Activated naive CD8-positive, alpha-beta T cell treated with anti-CD3 and anti-CD28 coated beads, Interleukin-2, amount 10 ng/mL, durations not matched to agents 7 days and 5 days (primary cell): ENCODE results near the gene TNS2. TPM values are rescaled to one million over a fixed set of nuclear protein-coding genes. Genes with fewer than 3 reads are reported as not detected.

Experiments used
- ATAC-seq: fragments of 150-1000 bp; cut with Tn5 transposase; one replicate; pipeline ENCODE4 v1.10.0; 2021; ENCODE audit warnings: low read depth, moderate library complexity
- POLR2A ChIA-PET: fragments of 350-600 bp; sonication (Branson Sonifier 250); formaldehyde crosslinking; loops from one replicate; lab custom pipeline; 2021; ENCODE audit warnings: antibody characterized with exemption; lab: Charles Lee
- DNase-seq: peaks from one replicate; pipeline ENCODE4 v3.0.0; 2021
- H3K27ac Mint-ChIP-seq: one replicate; pipeline ENCODE4 v1.8.0; 2022; ENCODE audit warnings: mild to moderate bottlenecking, mixed read lengths
- H3K27me3 Mint-ChIP-seq: one replicate; pipeline ENCODE4 v1.8.0; 2022; ENCODE audit warnings: mild to moderate bottlenecking, moderate library complexity, mixed read lengths
- H3K36me3 Mint-ChIP-seq: one replicate; pipeline ENCODE4 v1.8.0; 2021; ENCODE audit warnings: mild to moderate bottlenecking, mixed read lengths
- H3K4me1 Mint-ChIP-seq: one replicate; pipeline ENCODE4 v1.8.0; 2021; ENCODE audit warnings: mixed read lengths
- H3K4me3 Mint-ChIP-seq: one replicate; pipeline ENCODE4 v1.8.0; 2022; ENCODE audit warnings: mild to moderate bottlenecking, moderate library complexity, mixed read lengths
- H3K9me3 Mint-ChIP-seq: one replicate; pipeline ENCODE4 v1.8.0; 2021; ENCODE audit warnings: mixed read lengths
- total RNA-seq, 2 experiments: library from RNA; stranded (reverse); gene quantifications; one replicate each; pipeline ENCODE4 v1.2.3, GENCODE V29; 2021

The TNS2 gene
- total RNA-seq, 2 experiments from 2014 or later, result 1.9 to 3.0 TPM

DNA sequence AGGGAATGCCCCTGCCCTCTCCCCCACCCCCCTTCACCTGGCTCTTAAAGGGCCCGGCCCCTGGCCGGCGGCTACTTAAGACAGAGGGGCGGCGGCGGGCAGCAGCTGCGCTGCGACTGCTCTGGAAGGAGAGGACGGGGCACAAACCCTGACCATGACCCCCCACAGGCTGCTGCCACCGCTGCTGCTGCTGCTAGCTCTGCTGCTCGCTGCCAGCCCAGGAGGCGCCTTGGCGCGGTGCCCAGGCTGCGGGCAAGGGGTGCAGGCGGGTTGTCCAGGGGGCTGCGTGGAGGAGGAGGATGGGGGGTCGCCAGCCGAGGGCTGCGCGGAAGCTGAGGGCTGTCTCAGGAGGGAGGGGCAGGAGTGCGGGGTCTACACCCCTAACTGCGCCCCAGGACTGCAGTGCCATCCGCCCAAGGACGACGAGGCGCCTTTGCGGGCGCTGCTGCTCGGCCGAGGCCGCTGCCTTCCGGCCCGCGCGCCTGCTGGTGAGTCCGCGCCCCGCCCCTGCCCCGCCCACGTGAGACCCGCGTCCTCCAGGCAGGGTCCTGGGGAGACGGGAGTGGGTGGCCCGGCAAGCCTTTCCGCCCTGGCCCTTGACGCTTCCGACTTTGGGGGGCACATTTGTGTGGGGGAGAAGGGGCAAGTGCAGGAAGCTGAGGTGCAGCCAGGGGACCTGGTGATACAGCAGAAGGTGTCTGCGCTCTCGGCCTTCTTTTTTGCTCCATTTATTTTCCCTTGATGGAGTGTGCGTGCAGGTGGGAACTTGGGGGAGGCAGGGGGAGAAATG is 47.9 kb downstream of the TNS2 start, which contains the start of gene IGFBP6:
Gene IGFBP6 (plus strand): TSS at position 104 of the 790 bp plus-strand sequence. CDS start 51 bp downstream, at position 155.
- Mint-ChIP-seq H3K4me3 (peak within 1 kb of the TSS; percentile 80), H3K36me3 (no peaks in the 10 kb centered on the region), H3K27me3 (peaks cover 2% of the 10 kb centered on the region), H3K9me3 (no peaks in the 10 kb centered on the region), H3K4me1 (peaks cover 58% of the 10 kb centered on the region), H3K27ac (peak within 1 kb of the TSS; percentile 92)
- ATAC-seq, result peak; percentile 62
- POLR2A ChIA-PET, result interaction anchor here (3.2 to 3.4 kb wide), 2 partner anchors 18 to 31 kb away, joined by 25 to 28 read pairs; partner anchors contain the start of gene SPRYD3
- peak; percentile 78 for DNase-seq

DNA sequence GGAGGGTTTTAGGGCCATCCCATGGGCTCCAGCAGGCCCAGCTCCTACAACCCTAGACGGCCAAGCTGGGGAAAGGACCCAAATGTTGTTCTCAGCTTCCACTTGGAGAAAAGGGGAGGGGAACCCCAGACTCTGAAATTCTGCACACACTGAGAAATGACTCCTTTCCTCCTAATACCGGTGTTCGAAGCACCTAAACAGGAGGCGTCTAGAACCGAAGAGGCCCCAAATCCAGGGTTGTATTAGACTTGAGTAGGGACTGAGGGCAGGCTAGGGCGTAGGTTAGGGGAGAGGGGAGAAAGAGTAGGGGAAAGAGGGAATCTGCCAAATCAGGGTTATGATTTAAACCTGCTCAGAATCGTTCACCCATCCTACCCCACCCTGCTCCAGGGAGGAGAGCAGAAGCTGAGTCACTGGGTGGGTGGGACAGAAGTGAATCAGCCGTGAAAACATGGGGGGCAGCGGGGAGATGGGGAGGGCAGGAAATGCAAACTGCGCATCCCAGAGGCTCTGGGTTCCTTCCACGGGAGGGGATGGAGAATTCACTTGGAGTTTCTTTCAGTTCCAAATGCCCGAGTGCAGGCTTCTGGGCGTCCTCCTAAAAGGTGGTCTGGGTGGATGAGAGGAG is 48.6 kb downstream of the TNS2 start:
- POLR2A ChIA-PET, result interaction anchor here (0.5 to 3.4 kb wide), 7 partner anchors 19 to 202 kb away, joined by 3 to 28 read pairs (median 5); partner anchors contain the start of genes EIF4B and SPRYD3
- peaks cover 63% of the 10 kb centered on the region for H3K4me1 Mint-ChIP-seq
- peak; percentile 30 for DNase-seq

DNA sequence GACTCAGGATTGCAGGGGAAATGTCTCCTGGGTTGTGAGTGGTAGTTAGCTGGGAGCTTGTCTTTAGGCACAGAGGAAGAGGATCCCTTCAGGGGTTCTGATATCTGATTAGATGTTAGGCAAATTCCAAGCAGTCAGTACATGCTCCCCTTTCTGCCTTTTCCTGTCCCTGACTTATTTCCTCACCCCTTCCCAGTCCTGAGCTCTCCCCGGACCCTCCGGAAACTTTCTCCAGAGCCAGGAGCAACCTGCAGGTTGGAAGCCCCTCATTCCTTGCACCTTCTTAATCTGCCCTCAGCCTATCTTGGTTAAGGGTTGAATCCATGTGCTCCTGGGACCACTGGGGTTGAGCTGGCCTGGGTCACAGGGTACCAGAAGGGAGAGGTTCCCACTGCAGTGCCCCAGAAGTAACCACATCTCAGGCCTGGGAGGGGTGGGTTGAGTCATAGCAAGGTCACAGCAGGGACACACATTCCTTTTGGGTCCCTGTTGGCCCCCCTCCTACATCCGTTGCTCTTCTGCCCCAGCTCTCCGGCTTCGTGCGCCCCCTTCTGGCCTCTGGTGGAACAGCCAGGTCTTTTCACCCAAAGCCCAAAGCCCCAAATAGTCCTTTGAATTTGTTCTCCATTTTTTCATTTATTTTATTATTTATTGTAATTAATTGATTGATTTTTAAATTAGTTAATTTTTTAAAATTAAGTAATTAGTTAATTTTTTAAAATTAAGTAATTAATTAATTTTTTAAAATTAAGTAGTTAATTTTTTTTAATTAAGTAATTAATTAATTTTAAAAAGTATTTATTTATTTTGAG is 49.4 kb downstream of the TNS2 start:
- Mint-ChIP-seq H3K4me1 (peaks cover 62% of the 10 kb centered on the region), H3K4me3 (peak overlapping the region; percentile 80), H3K27me3 (peaks cover 2% of the 10 kb centered on the region), H3K9me3 (no peaks in the 10 kb centered on the region), H3K27ac (peak overlapping the region; percentile 92), H3K36me3 (peaks cover under 1% of the 10 kb centered on the region)
- POLR2A ChIA-PET, result interaction anchor here (0.5 to 3.4 kb wide), 7 partner anchors 20 to 201 kb away, joined by 3 to 28 read pairs (median 5); partner anchors contain the start of genes EIF4B and SPRYD3
- peak; percentile 26 for ATAC-seq
- peak; percentile 91 for DNase-seq

More for the DNA sequence above, 48.6 kb downstream of the TNS2 start:
- H3K9me3 Mint-ChIP-seq, result no peaks in the 10 kb centered on the region
- peak overlapping the region; percentile 80 for H3K4me3 Mint-ChIP-seq
- H3K27ac Mint-ChIP-seq, result peak overlapping the region; percentile 92
- ATAC-seq, result no peak
- H3K27me3 Mint-ChIP-seq, result peaks cover 2% of the 10 kb centered on the region
- H3K36me3 Mint-ChIP-seq, result no peaks in the 10 kb centered on the region

DNA sequence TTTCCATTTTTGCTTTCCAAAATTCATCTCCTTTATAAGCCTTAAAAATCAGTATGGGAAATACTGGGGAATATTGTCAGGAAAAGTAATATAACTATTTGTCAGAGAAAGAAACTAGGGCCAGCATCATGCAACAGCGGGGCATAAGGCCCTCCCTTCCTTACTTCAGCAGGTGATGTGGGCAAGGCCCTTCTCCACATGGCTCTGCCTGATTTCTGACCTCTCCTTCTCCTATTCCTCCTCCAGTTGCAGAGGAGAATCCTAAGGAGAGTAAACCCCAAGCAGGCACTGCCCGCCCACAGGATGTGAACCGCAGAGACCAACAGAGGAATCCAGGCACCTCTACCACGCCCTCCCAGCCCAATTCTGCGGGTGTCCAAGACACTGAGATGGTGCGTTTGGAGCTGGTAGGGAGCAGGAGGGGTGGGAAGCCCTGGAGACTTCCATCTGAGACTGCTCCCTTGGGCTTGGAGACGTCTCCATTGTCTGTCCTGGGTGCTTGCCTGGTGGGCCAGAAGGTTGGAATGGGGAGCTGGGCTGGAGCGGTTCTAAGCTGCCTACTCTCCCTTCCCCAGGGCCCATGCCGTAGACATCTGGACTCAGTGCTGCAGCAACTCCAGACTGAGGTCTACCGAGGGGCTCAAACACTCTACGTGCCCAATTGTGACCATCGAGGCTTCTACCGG is 50.7 kb downstream of the TNS2 start:
- H3K4me3 Mint-ChIP-seq, result no peak overlapping the region
- DNase-seq (no peak), ATAC-seq (no peak)
- POLR2A ChIA-PET, result interaction anchor here (3.4 kb wide), 1 partner anchor 34 kb away, joined by 25 read pairs; no protein-coding TSS in a partner anchor
- peaks cover 8% of the 10 kb centered on the region for H3K36me3 Mint-ChIP-seq
- peak overlapping the region; percentile 18 for H3K27ac Mint-ChIP-seq
- H3K9me3 Mint-ChIP-seq, result no peaks in the 10 kb centered on the region
- H3K4me1 Mint-ChIP-seq, result peaks cover 68% of the 10 kb centered on the region
- H3K27me3 Mint-ChIP-seq, result peaks cover 2% of the 10 kb centered on the region

DNA sequence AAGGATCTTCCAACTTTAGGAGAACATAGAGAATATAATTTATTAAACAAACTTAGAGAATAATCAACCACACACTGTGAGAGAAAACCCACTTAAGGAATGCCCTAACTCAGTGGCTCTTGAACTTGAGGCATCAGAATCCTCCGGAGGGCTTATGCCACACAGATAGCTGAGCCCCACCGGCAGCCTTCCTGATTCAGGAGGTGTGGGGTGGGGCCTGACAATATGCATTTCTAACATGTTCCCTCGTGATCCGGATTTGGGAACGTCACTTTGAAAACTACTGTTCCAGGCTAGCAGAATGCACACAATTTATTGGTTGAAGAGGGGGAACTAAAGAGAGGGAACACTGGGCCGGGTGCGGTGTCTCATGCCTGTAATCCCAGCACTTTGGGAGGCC is 51.4 kb downstream of the TNS2 start:
- POLR2A ChIA-PET, result interaction anchor here (3.1 kb wide), 1 partner anchor 22 kb away, joined by 32 read pairs; the partner anchor contains the start of gene SPRYD3
- peak overlapping the region; percentile 44 for H3K4me3 Mint-ChIP-seq
- H3K27ac Mint-ChIP-seq, result peak overlapping the region; percentile 70

DNA sequence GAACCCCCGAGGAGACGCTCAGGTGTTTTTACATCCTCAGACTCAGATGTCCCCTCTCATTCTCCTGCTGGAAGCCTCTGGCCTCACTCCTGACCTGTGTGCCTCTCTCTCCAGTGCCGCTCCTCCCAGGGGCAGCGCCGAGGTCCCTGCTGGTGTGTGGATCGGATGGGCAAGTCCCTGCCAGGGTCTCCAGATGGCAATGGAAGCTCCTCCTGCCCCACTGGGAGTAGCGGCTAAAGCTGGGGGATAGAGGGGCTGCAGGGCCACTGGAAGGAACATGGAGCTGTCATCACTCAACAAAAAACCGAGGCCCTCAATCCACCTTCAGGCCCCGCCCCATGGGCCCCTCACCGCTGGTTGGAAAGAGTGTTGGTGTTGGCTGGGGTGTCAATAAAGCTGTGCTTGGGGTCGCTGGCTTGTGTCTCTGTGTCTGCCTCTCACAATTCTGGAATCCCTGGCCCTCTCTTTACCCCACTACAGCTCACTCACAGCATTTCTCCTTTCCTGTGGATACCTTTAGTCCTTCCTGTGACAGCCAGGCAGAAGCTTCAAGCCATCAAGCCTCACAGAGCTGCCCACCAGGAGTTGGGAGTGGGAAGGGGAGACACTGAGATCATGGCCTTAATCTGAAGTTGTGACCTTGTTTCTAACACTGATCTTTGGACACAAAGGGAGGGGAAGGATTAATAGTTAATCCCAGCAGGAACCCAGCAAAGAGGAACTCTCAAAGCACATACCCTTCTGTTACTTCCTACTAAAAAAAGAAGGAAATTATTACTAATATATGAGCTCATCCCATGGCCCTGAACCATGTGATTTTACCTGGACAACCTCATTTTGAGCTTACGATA is 52.3 kb downstream of the TNS2 start:
- ATAC-seq (no peak), DNase-seq (no peak)
- Mint-ChIP-seq H3K36me3 (peaks cover 14% of the 10 kb centered on the region), H3K4me1 (peaks cover 60% of the 10 kb centered on the region), H3K9me3 (no peaks in the 10 kb centered on the region), H3K27ac (peak overlapping the region; percentile 94), H3K4me3 (peak overlapping the region; percentile 41), H3K27me3 (no peaks in the 10 kb centered on the region)
- POLR2A ChIA-PET, result interaction anchor here (0.7 to 3.1 kb wide), 14 partner anchors 18 to 277 kb away, joined by 3 to 32 read pairs (median 6); partner anchors contain the start of genes CSAD, EIF4B, SP1 and SPRYD3

More for the DNA sequence above, 51.4 kb downstream of the TNS2 start:
- Mint-ChIP-seq H3K9me3 (no peaks in the 10 kb centered on the region), H3K4me1 (peaks cover 66% of the 10 kb centered on the region), H3K36me3 (peaks cover 11% of the 10 kb centered on the region), H3K27me3 (peaks cover 2% of the 10 kb centered on the region)
- DNase-seq, result no peak
- ATAC-seq, result no peak

DNA sequence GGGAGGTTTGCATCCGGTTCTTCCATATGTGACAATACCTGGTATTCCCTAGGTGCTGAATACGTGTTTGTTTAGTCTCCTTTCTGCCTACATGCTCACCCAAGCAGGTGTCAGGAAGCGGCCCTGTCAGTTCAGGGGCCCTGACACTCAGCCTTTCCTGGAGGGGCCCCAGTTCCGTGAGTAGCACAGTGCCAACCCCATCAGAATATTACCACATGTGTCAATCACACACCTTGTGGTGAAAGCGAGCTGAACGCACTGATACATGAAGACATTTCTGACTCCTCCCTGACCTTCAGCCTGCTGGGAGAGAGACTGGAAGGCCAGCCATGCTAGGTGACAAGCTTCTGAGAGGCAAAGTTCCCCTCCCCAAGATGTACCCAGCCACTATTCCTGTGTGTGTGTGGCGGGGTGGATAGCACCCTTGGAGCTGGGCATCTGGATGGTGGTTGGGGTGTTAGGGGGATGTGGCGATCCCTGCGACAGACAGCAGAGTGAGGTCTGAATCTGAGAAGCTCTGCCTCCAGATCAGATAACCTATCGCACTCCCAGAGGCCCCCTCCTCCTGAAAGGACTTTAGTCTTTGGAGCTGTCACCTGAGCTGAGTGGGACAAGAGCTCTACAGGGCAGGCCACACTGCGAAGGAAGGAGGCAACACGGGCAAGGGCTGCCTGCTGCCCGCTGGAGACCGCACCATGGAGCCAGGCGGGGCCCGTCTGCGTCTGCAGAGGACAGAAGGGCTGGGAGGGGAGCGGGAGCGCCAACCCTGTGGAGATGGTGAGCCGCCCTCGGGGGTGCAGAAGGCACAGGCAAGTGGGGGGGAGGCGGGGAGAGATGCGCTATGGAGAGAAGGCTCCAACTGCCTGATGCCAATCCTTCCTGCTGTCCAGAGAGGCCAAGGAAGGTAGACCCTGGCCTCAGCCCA is 53.3 kb downstream of the TNS2 start, which contains the start of gene SOAT2:
Gene SOAT2 (plus strand): TSS at position 604 of the 925 bp plus-strand sequence. CDS start 92 bp downstream, at position 696.
- ATAC-seq, result peak; percentile 84
- Mint-ChIP-seq H3K27me3 (no peaks in the 10 kb centered on the region), H3K9me3 (no peaks in the 10 kb centered on the region), H3K4me3 (peak within 1 kb of the TSS; percentile 69), H3K4me1 (peaks cover 57% of the 10 kb centered on the region), H3K27ac (peak within 1 kb of the TSS; percentile 94), H3K36me3 (peaks cover 16% of the 10 kb centered on the region)
- POLR2A ChIA-PET, result interaction anchor here (0.5 to 3.1 kb wide), 24 partner anchors 18 to 396 kb away, joined by 3 to 32 read pairs (median 4); partner anchors contain the start of genes AAAS, CSAD, EIF4B and ESPL1
- DNase-seq, result peak; percentile 62

DNA sequence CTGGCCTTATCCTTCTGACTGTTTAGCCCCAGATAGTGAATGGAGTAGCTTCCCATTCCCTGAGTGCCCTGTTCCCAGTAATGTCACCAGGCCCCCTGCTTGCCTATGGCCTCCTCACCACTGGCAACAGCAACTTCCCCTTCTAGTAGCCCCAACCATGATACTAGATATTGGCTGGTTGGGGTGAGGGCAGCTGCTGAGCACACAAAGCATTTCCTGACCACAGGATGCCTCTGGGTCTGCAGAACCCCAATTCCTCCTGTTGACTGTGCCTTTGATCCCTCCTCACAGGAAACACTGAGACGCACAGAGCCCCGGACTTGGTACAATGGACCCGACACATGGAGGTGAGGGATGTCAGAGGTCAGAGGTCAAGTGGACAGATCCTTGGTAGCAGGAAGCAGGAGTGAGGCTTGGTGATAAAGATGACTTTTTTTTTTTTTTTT is 54.0 kb downstream of the TNS2 start:
- H3K27me3 Mint-ChIP-seq, result no peaks in the 10 kb centered on the region
- H3K4me3 Mint-ChIP-seq, result peak overlapping the region; percentile 69
- peak overlapping the region; percentile 94 for H3K27ac Mint-ChIP-seq
- H3K9me3 Mint-ChIP-seq, result no peaks in the 10 kb centered on the region
- POLR2A ChIA-PET, result interaction anchor here (0.6 to 3.1 kb wide), 19 partner anchors 19 to 896 kb away, joined by 3 to 32 read pairs (median 5); partner anchors contain the start of genes CSAD, EIF4B, ESPL1 and HOXC9
- H3K4me1 Mint-ChIP-seq, result peaks cover 50% of the 10 kb centered on the region
- DNase-seq (peak; percentile 56), ATAC-seq (peak; percentile 41)
- peaks cover 16% of the 10 kb centered on the region for H3K36me3 Mint-ChIP-seq

DNA sequence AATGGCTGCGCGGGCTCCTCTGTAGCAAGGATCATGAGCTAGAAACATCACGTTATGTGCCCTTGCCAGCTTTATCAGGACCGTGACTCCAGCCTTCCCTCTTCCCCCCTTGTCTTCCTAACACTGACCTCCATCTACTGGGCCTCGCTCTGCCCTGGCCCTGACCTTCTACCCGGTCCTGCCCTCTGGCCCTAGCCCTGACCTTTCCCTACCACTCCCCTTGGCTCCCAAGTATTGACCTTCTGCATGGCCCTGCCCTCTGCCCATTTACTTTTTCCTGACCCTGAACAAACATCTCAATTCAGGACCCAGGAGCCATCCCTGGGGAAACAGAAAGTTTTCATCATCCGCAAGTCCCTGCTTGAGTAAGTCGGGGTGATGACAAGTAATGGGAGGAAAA is 55.4 kb downstream of the TNS2 start:
- peak overlapping the region; percentile 65 for H3K27ac Mint-ChIP-seq
- no peak for DNase-seq
- POLR2A ChIA-PET, result no interaction called here
- H3K9me3 Mint-ChIP-seq, result no peaks in the 10 kb centered on the region
- peak overlapping the region; percentile 55 for H3K4me3 Mint-ChIP-seq
- H3K27me3 Mint-ChIP-seq, result no peaks in the 10 kb centered on the region
- H3K4me1 Mint-ChIP-seq, result peaks cover 43% of the 10 kb centered on the region
- peaks cover 19% of the 10 kb centered on the region for H3K36me3 Mint-ChIP-seq
- no peak for ATAC-seq

DNA sequence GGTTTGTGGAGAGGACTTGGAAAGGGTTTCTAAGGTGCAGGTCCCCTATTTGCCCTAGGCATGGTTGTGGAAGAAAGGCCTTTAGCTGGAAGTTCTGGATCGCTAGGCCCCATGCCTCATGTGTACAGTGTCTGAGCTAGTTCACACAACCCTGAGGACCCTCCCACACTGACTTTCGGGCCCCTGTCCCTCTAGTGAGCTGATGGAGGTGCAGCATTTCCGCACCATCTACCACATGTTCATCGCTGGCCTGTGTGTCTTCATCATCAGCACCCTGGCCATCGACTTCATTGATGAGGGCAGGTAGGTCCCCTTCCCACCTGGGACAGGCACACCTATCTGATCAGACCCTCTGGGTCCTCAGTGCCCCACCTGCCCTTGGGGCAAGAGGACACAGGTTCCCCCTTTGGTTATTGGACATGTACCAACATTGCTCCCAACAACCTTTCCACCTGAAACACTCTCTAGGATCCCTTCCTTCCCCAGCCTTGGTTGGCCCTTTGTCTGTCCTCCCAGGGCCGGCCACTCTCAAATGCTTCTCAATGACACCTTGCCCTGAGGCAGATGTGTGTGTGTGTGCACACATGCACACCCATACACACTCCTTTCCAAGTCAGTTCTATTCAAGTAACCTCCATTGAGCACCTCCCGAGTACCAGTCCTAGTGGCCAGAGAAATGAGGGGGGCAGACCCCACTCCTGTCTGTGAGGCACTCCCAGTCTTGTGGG is 56.0 kb downstream of the TNS2 start:
- H3K36me3 Mint-ChIP-seq, result peaks cover 19% of the 10 kb centered on the region
- ATAC-seq (no peak), DNase-seq (no peak)
- H3K27ac Mint-ChIP-seq, result peak overlapping the region; percentile 65
- POLR2A ChIA-PET, result interaction anchor here (0.5 kb wide), 1 partner anchor 250 kb away, joined by 3 read pairs; no protein-coding TSS in a partner anchor
- H3K9me3 Mint-ChIP-seq, result no peaks in the 10 kb centered on the region
- no peaks in the 10 kb centered on the region for H3K27me3 Mint-ChIP-seq
- H3K4me1 Mint-ChIP-seq, result peaks cover 39% of the 10 kb centered on the region
- peak overlapping the region; percentile 55 for H3K4me3 Mint-ChIP-seq
